Esophagus muscularis mucosa (tissue), 4 donors: Measurements from ENCODE around the gene NRG2.
A peak's percentile ranks its signal among the peaks of the same experiment; 100 is the strongest.

Experiments
- CTCF ChIP-seq, 3 experiments: fragments of 200-600 bp in 2 of 3; fragments of 450-650 bp in 1 of 3; sonication (generic) in 2 of 3; IDR thresholded peaks; one replicate each; pipeline ENCODE4 v1.5.1; 2017 to 2019; ENCODE audit warnings: antibody characterized with exemption in 3 of 3, mild to moderate bottlenecking in 2 of 3, moderate library complexity in 1 of 3
- EP300 ChIP-seq: sonication (generic); formaldehyde crosslinking; IDR thresholded peaks from one replicate; pipeline ENCODE4 v1.6.1; 2017; ENCODE audit warnings: antibody characterized with exemption
- POLR2A ChIP-seq: fragments of 450-650 bp; IDR thresholded peaks from one replicate; pipeline ENCODE4 v1.6.1; 2017; ENCODE audit warnings: antibody characterized with exemption, moderate library complexity, mild to moderate bottlenecking, low read depth
- POLR2AphosphoS5 ChIP-seq, 2 donors: sonication (generic); formaldehyde crosslinking; IDR thresholded peaks; one replicate each; pipeline ENCODE4 v1.6.1; 2017; ENCODE audit warnings: antibody characterized with exemption in 2 of 2

GRCh38 chr5:140020601-140021177 is 22.4 kb downstream of the NRG2 start:
- TF ChIP-seq CTCF (IDR thresholded peaks at IDR 0.05) (no peak), POLR2A (no peak), POLR2AphosphoS5 (IDR thresholded peaks at IDR 0.05) (peak; percentile 54 to 56), EP300 (no peak)
